ENCODE data around the gene MLLT11.

The MLLT11 gene

GRCh38 chr1:151060007-151060656 is at the start of gene MLLT11:
Gene MLLT11, plus strand, starts transcription at chr1:151060397. Its CDS starts 6,828 bp downstream, at chr1:151067225.
- H3K4me3 ChIP-seq (ENCODE audit: low read depth, low read length): peak within 1 kb of the TSS; percentile 75
- TF ChIP-seq, protein P1, sequence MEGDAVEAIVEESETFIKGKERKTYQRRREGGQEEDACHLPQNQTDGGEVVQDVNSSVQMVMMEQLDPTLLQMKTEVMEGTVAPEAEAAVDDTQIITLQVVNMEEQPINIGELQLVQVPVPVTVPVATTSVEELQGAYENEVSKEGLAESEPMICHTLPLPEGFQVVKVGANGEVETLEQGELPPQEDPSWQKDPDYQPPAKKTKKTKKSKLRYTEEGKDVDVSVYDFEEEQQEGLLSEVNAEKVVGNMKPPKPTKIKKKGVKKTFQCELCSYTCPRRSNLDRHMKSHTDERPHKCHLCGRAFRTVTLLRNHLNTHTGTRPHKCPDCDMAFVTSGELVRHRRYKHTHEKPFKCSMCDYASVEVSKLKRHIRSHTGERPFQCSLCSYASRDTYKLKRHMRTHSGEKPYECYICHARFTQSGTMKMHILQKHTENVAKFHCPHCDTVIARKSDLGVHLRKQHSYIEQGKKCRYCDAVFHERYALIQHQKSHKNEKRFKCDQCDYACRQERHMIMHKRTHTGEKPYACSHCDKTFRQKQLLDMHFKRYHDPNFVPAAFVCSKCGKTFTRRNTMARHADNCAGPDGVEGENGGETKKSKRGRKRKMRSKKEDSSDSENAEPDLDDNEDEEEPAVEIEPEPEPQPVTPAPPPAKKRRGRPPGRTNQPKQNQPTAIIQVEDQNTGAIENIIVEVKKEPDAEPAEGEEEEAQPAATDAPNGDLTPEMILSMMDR (IDR thresholded peaks at IDR 0.05; ENCODE audit: control insufficient read depth, extremely low read depth, insufficient read depth): no peak
- no peak for DNase-seq (ENCODE audit: low read depth)

DNA sequence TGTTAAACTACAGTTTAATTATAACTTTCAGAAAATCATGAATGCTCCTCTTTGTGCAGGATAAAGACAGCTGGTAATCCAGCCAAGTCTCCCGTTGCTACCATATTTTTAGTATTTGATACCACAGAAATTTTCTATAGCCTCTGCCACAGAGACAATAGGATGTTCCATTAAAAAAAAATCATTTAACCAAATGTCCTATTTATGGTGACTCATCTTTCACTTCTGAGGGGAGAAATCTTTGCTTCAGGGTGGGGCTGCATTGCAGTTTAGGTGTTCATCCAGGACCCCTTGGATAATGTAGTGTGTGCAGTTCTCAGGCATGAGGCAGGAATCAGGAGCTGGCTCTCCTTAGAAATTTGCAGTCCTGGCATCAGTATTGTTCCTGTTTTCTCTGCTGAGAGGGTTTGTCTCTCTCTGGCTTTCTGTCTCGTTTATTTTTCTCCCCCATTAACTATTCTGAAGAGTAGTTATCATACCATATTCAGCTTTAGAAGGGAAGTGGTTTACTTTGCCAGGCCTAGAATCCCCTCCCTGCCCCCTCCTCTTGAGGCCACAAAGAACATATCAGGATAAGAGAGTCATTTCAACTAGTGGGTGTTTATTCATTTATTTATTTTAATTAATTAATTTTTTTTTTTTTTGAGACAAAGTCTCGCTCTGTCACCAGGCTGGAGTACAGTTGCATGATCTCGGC is 48.9 kb upstream of the MLLT11 start:
- no peak for DNase-seq (ENCODE audit: low read depth)
- TF ChIP-seq, protein P1 (IDR thresholded peaks at IDR 0.05; ENCODE audit: control insufficient read depth, extremely low read depth, insufficient read depth): no peak
- no peak overlapping the region for H3K4me3 ChIP-seq (ENCODE audit: low read depth, low read length)

DNA sequence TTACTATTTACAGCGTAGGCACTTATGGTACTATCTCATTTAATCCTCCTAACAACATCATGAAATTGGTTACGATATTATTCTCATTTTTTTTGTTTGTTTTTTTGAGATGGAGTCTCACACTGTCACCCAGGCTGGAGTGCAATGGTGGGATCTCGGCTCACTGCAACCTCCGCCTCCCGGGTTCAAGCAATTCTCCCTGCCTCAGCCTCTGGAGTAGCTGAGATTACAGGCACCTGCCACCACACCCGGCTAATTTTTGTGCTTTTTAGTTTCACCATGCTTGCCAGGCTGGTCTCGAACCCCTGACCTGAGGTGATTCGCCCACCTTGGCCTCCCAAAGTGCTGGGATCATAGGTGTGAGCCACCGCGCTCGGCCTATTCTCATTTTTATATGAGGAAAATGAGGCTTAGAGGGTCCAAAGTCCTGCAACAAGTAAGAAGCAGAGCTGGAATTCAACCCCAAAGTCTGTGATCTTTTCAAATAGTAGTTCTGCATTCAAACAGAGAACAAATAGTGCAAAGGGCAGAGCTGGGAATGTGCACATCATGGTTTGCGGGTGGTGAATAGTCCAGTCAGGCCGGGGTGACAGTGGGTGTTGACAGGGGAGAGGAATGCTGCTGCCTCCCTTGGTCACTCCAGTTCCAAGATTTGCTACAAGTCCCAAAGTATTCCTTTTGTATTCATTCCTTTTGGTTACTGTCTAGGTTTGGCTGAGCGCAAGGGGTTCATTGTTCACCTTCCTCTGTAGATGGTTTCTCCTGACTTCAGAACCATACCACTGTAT is 47.3 kb upstream of the MLLT11 start:
- no peak overlapping the region for H3K4me3 ChIP-seq (ENCODE audit: low read depth, low read length)
- no peak for DNase-seq (ENCODE audit: low read depth)
- TF ChIP-seq, protein P1 (IDR thresholded peaks at IDR 0.05; ENCODE audit: control insufficient read depth, extremely low read depth, insufficient read depth): no peak

DNA sequence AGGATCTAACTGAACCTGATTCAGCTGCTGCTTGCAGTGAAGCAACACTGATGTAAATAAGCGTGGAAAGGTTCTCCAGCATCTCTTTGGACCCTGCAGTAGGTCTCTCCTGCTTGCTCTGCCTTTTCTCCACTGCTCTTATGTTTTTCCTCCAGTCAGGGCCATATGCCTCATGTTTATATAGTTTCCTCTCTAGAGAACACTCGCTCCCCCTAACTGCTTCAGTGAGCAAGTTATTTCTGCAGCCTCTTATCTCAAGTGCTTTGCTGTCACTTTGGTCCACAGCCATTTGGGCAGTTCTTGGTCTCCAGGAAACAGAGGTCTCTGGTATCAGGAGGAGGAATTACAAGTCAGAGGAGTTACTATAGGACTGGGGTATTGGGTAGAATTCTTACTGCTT is 46.7 kb upstream of the MLLT11 start:
- TF ChIP-seq, protein P1 (IDR thresholded peaks at IDR 0.05; ENCODE audit: control insufficient read depth, extremely low read depth, insufficient read depth): no peak
- no peak for DNase-seq (ENCODE audit: low read depth)
- H3K4me3 ChIP-seq (ENCODE audit: low read depth, low read length): no peak overlapping the region

- no peak for DNase-seq (ENCODE audit: low read depth)
- TF ChIP-seq, protein P1 (IDR thresholded peaks at IDR 0.05; ENCODE audit: control insufficient read depth, extremely low read depth, insufficient read depth): peak; percentile 60
- no peak overlapping the region for H3K4me3 ChIP-seq (ENCODE audit: low read depth, low read length)
Observed at GRCh38 chr1:151024540-151025146, 35.6 kb upstream of the MLLT11 start.

DNA sequence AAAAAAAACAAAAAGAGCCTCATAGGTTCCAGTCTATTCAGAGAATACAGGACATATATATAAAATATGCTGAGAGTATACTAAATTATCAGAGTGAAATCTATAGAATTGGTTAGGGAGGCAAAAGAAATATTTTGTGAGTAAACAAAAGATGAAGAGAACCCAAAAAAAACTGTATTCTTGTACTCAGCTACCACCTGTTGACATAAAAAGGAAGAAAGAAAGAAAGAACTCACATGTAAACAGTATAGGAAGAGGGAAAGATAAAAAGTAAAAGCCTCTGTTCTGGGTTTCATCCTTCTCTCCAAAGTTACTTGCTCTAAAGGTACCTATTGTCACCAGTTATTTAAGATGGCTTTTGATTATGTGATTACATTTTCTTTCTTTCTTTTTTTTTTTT is 33.7 kb upstream of the MLLT11 start:
- DNase-seq (ENCODE audit: low read depth): no peak
- no peak overlapping the region for H3K4me3 ChIP-seq (ENCODE audit: low read depth, low read length)
- TF ChIP-seq, protein P1 (IDR thresholded peaks at IDR 0.05; ENCODE audit: control insufficient read depth, extremely low read depth, insufficient read depth): no peak

All from LNCaP clone FGC (cell line).